Sigmoid colon (tissue), 3 donors: ENCODE results near the gene ELF3.

ENCODE experiments used
- CTCF ChIP-seq, 4 experiments: fragments of 450-650 bp in 3 of 4; fragments of 200-600 bp in 1 of 4; IDR thresholded peaks; one replicate each; pipeline ENCODE4 v1.5.1; 2016 to 2019; ENCODE audit warnings: antibody characterized with exemption in 4 of 4, mild to moderate bottlenecking in 3 of 4, moderate library complexity in 2 of 4
- POLR2A ChIP-seq, 2 donors: fragments of 450-650 bp; IDR thresholded peaks; one replicate each; pipeline ENCODE4 v1.6.1; 2016; ENCODE audit warnings: antibody characterized with exemption in 2 of 2, mild to moderate bottlenecking in 2 of 2, moderate library complexity in 2 of 2

- TF ChIP-seq POLR2A (IDR thresholded peaks at IDR 0.05): peak in 1 of 2 donors; percentile 27
- no peak for TF ChIP-seq CTCF (IDR thresholded peaks at IDR 0.05)
Measured at GRCh38 chr1:202011994-202012393, 1.6 kb downstream of the ELF3 start.
